SK-N-SH treated with all-trans-retinoic acid at 6 μM for 48 hours (cell line): ENCODE data around the gene SLC27A4.

Source experiments
- ATAC-seq: fragments of 200-7000 bp; cut with Tn5 transposase; 3 replicates; pipeline ENCODE4 v1.9.1; 2020; ENCODE audit warnings: mild to moderate bottlenecking, moderate library complexity
- ARNTL ChIP-seq: fragments of 450-650 bp; formaldehyde crosslinking; IDR thresholded peaks from 2 replicates; pipeline ENCODE4 v1.5.0; 2020; ENCODE audit warnings: low read depth, mild to moderate bottlenecking, moderate library complexity, borderline replicate concordance
- CREB5 ChIP-seq: fragments of 250-450 bp; sonication (Bioruptor Pico); IDR thresholded peaks from 2 replicates; pipeline ENCODE4 v1.5.1; 2020; ENCODE audit warnings: low read depth, mild to moderate bottlenecking, moderate library complexity
- CSDC2 ChIP-seq: fragments of 250-450 bp; sonication (Bioruptor Pico); IDR thresholded peaks from 2 replicates; pipeline ENCODE4 v1.5.0; 2020; ENCODE audit warnings: mild to moderate bottlenecking, moderate library complexity
- ESRRG ChIP-seq: fragments of 250-450 bp; sonication (Bioruptor Pico); IDR thresholded peaks from 2 replicates; pipeline ENCODE4 v1.6.1; 2021; ENCODE audit warnings: mild to moderate bottlenecking
- GLIS3 ChIP-seq: fragments of 250-450 bp; sonication (Bioruptor Pico); IDR thresholded peaks from 2 replicates; pipeline ENCODE4 v1.5.0; 2020; ENCODE audit warnings: mild to moderate bottlenecking, moderate library complexity
- OSR1 ChIP-seq: fragments of 250-450 bp; sonication (Bioruptor Pico); IDR thresholded peaks from 2 replicates; pipeline ENCODE4 v1.8.0; 2022; ENCODE audit warnings: moderate library complexity, mild to moderate bottlenecking, inconsistent platforms
- PATZ1 ChIP-seq: fragments of 250-450 bp; sonication (Bioruptor Pico); IDR thresholded peaks from 2 replicates; pipeline ENCODE4 v1.8.0; 2020; ENCODE audit warnings: mild to moderate bottlenecking, moderate library complexity, borderline replicate concordance
- RARB ChIP-seq: fragments of 250-450 bp; sonication (Bioruptor Pico); IDR thresholded peaks from 2 replicates; pipeline ENCODE4 v1.8.0; 2021; ENCODE audit warnings: mild to moderate bottlenecking, moderate library complexity
- SNAI2 ChIP-seq: fragments of 250-450 bp; sonication (Bioruptor Pico); IDR thresholded peaks from 2 replicates; pipeline ENCODE4 v1.5.0; 2020; ENCODE audit warnings: mild to moderate bottlenecking, moderate library complexity
- TSHZ2 ChIP-seq: fragments of 250-450 bp; sonication (Bioruptor Pico); IDR thresholded peaks from 2 replicates; pipeline ENCODE4 v1.5.0; 2020; ENCODE audit warnings: mild to moderate bottlenecking, moderate library complexity
- ZC3H10 ChIP-seq: fragments of 250-450 bp; sonication (Bioruptor Pico); IDR thresholded peaks from 2 replicates; pipeline ENCODE4 v1.5.1; 2021; ENCODE audit warnings: mild to moderate bottlenecking, moderate library complexity
- ZNF565 ChIP-seq: fragments of 450-650 bp; formaldehyde crosslinking; conservative IDR thresholded peaks from 2 replicates; pipeline ENCODE4 v1.5.0; 2020; ENCODE audit warnings: low read depth, mild to moderate bottlenecking, moderate library complexity
- ZNF70 ChIP-seq: fragments of 450-650 bp; formaldehyde crosslinking; IDR thresholded peaks from 2 replicates; pipeline ENCODE4 v1.5.0; 2020; ENCODE audit warnings: mild to moderate bottlenecking, moderate library complexity
- ZNF8 ChIP-seq: fragments of 450-650 bp; formaldehyde crosslinking; IDR thresholded peaks from 2 replicates; pipeline ENCODE4 v1.5.0; 2020; ENCODE audit warnings: mild to moderate bottlenecking, moderate library complexity
- TF ChIP-seq, protein P1 (sequence below): fragments of 250-450 bp; sonication (Bioruptor Pico); IDR thresholded peaks from 2 replicates; pipeline ENCODE4 v1.8.0; 2021; ENCODE audit warnings: low read depth, mild to moderate bottlenecking, moderate library complexity, borderline replicate concordance
- TF ChIP-seq, protein P2 (sequence below): fragments of 250-450 bp; sonication (Bioruptor Pico); IDR thresholded peaks from 2 replicates; pipeline ENCODE4 v1.5.1; 2021; ENCODE audit warnings: mild to moderate bottlenecking, moderate library complexity

The SLC27A4 gene

GRCh38 chr9:128343855-128344254 lies 3.5 kb downstream of the SLC27A4 start (continued):
- TF ChIP-seq, protein P1, sequence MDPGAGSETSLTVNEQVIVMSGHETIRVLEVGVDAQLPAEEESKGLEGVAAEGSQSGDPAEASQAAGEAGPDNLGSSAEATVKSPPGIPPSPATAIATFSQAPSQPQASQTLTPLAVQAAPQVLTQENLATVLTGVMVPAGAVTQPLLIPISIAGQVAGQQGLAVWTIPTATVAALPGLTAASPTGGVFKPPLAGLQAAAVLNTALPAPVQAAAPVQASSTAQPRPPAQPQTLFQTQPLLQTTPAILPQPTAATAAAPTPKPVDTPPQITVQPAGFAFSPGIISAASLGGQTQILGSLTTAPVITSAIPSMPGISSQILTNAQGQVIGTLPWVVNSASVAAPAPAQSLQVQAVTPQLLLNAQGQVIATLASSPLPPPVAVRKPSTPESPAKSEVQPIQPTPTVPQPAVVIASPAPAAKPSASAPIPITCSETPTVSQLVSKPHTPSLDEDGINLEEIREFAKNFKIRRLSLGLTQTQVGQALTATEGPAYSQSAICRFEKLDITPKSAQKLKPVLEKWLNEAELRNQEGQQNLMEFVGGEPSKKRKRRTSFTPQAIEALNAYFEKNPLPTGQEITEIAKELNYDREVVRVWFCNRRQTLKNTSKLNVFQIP: no peak
- no peak for TF ChIP-seq ZNF8 (CRISPR knock-in tag)
- no peak for TF ChIP-seq ZNF565 (CRISPR knock-in tag)
- TF ChIP-seq, protein P2, sequence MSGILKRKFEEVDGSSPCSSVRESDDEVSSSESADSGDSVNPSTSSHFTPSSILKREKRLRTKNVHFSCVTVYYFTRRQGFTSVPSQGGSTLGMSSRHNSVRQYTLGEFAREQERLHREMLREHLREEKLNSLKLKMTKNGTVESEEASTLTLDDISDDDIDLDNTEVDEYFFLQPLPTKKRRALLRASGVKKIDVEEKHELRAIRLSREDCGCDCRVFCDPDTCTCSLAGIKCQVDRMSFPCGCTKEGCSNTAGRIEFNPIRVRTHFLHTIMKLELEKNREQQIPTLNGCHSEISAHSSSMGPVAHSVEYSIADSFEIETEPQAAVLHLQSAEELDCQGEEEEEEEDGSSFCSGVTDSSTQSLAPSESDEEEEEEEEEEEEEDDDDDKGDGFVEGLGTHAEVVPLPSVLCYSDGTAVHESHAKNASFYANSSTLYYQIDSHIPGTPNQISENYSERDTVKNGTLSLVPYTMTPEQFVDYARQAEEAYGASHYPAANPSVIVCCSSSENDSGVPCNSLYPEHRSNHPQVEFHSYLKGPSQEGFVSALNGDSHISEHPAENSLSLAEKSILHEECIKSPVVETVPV (CRISPR knock-in tag): no peak
- TF ChIP-seq RARB (CRISPR knock-in tag): no peak
- no peak for TF ChIP-seq SNAI2 (CRISPR knock-in tag)
- no peak for TF ChIP-seq PATZ1

DNA sequence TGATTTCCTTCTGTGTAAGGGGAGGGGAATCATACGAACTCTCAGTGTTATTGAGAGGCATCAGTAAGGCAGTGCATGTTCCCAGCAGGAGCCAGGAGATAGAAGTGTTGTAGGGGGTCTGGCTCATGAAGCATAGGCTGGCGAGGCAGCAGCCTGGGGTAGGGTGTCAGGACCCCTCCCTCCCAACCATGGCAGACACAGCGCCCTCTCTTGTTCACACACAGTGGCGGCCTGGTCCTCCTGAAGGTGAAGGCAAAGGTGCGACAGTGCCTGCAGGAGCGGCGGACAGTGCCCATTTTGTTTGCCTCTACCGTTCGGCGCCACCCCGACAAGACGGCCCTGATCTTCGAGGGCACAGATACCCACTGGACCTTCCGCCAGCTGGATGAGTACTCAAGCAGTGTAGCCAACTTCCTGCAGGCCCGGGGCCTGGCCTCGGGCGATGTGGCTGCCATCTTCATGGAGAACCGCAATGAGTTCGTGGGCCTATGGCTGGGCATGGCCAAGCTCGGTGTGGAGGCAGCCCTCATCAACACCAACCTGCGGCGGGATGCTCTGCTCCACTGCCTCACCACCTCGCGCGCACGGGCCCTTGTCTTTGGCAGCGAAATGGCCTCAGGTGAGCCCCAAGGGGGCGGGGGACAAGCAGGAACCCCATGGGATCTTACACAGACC lies 4.7 kb downstream of the SLC27A4 start:
- TF ChIP-seq GLIS3 (CRISPR knock-in tag) (no peak), ZNF70 (CRISPR knock-in tag) (no peak), ARNTL (CRISPR knock-in tag) (no peak), ESRRG (no peak), OSR1 (CRISPR knock-in tag) (no peak), TSHZ2 (CRISPR knock-in tag) (no peak), CSDC2 (CRISPR knock-in tag) (no peak), ZNF565 (CRISPR knock-in tag) (no peak)
- TF ChIP-seq, protein P1: no peak
- TF ChIP-seq, protein P2 (CRISPR knock-in tag): no peak
- no peak for ATAC-seq

GRCh38 chr9:128349125-128349524 lies 8.8 kb downstream of the SLC27A4 start:
- no peak for ATAC-seq
- no peak for TF ChIP-seq CREB5 (CRISPR knock-in tag)
- TF ChIP-seq, protein P1: no peak
- TF ChIP-seq CSDC2 (CRISPR knock-in tag): no peak
- TF ChIP-seq ZC3H10: no peak
